Measurements from ENCODE around the gene URM1.
A peak's percentile ranks its signal among the peaks of the same experiment; 100 is the strongest.

The URM1 gene

DNA sequence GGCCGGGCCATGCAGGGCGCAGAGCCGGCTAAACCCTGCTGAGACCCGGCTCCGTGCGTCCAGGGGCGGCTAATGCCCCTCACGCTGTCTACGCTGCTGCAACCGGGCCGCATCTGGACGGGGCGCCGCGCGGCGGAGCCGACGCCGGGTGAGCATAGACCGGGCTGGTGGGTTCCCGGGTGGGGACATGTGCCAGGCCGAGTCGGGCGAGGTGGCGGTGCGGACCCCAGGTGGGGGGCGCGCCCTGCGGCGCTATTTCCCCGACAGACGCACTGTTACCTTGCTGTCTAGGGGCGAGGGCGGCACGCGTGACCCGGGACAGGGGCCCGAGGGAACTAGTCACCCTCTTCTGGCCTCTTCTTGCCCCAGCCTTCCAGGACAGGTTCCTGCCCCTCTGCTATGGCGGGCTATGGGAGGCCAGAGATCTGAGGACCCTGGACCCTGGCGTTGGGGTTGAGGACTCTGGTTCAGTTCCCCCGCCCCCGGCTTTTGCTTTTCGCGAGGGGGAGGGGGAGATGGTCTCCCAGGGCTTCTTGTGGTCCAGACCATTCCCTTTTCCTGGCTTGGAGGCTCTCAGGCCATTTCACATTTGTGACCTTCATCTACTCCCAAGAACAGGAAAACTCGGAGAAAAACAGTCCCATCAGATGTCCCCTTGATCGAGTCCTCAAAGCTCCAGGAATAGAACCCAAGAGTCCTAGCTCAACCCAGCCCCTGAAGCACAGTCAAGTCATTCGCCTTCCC lies 30.3 kb upstream of the URM1 start:
- Mint-ChIP-seq H3K27me3 (ENCODE audit: low read depth) (no peaks in the 10 kb centered on the region), H3K27ac (peak overlapping the region; percentile 94), H3K36me3 (ENCODE audit: low read depth) (no peaks in the 10 kb centered on the region), H3K4me3 (peak overlapping the region; percentile 96), H3K4me1 (ENCODE audit: low read depth) (peaks cover 9% of the 10 kb centered on the region), H3K9me3 (no peaks in the 10 kb centered on the region)

GRCh38 chr9:128341435-128341849 lies 29.7 kb upstream of the URM1 start:
- Mint-ChIP-seq H3K4me1 (ENCODE audit: low read depth) (peaks cover 9% of the 10 kb centered on the region), H3K9me3 (no peaks in the 10 kb centered on the region), H3K36me3 (ENCODE audit: low read depth) (no peaks in the 10 kb centered on the region), H3K27ac (peak overlapping the region; percentile 94), H3K4me3 (peak overlapping the region; percentile 96), H3K27me3 (ENCODE audit: low read depth) (no peaks in the 10 kb centered on the region)

GRCh38 chr9:128342971-128343680 lies 28.0 kb upstream of the URM1 start:
- H3K27me3 Mint-ChIP-seq (ENCODE audit: low read depth): no peaks in the 10 kb centered on the region
- no peak overlapping the region for H3K27ac Mint-ChIP-seq
- H3K36me3 Mint-ChIP-seq (ENCODE audit: low read depth): no peaks in the 10 kb centered on the region
- no peak overlapping the region for H3K4me3 Mint-ChIP-seq
- peaks cover 9% of the 10 kb centered on the region for H3K4me1 Mint-ChIP-seq (ENCODE audit: low read depth)
- H3K9me3 Mint-ChIP-seq: no peaks in the 10 kb centered on the region

- Mint-ChIP-seq H3K27ac (no peak overlapping the region), H3K36me3 (ENCODE audit: low read depth) (no peaks in the 10 kb centered on the region), H3K4me3 (no peak overlapping the region), H3K4me1 (ENCODE audit: low read depth) (peaks cover 9% of the 10 kb centered on the region), H3K27me3 (ENCODE audit: low read depth) (no peaks in the 10 kb centered on the region), H3K9me3 (no peaks in the 10 kb centered on the region)
Measured at GRCh38 chr9:128343855-128344254, 27.3 kb upstream of the URM1 start.

- Mint-ChIP-seq H3K9me3 (no peaks in the 10 kb centered on the region), H3K27me3 (ENCODE audit: low read depth) (no peaks in the 10 kb centered on the region), H3K4me3 (no peak overlapping the region), H3K4me1 (ENCODE audit: low read depth) (peaks cover 6% of the 10 kb centered on the region), H3K36me3 (ENCODE audit: low read depth) (peaks cover 6% of the 10 kb centered on the region), H3K27ac (no peak overlapping the region)
Measured at GRCh38 chr9:128344931-128345605, 26.1 kb upstream of the URM1 start.

DNA sequence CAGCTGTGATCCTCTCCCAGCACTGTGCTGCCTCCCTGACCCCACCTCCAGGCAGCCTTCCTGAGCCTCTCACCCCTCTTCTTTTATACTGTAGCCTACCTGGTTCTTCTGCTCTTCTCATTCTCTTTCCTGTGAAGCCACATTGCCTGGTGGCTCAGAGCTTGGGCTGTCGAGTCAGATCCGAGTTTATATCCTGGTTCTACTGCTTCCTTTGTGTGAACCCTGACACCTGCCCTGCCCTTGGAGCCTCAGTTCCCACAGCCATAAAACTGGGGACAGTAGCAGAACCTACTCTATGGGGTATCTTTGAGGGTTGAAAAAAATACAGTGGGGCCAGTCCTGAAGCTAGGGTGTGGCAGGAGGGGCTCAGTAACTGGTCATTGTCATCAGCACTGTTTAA lies 22.0 kb upstream of the URM1 start:
- H3K27ac Mint-ChIP-seq: no peak overlapping the region
- peaks cover 13% of the 10 kb centered on the region for H3K36me3 Mint-ChIP-seq (ENCODE audit: low read depth)
- H3K9me3 Mint-ChIP-seq: no peaks in the 10 kb centered on the region
- H3K4me3 Mint-ChIP-seq: no peak overlapping the region
- H3K27me3 Mint-ChIP-seq (ENCODE audit: low read depth): no peaks in the 10 kb centered on the region
- H3K4me1 Mint-ChIP-seq (ENCODE audit: low read depth): no peaks in the 10 kb centered on the region

- Mint-ChIP-seq H3K36me3 (ENCODE audit: low read depth) (peaks cover 14% of the 10 kb centered on the region), H3K27ac (no peak overlapping the region), H3K4me3 (no peak overlapping the region), H3K4me1 (ENCODE audit: low read depth) (no peaks in the 10 kb centered on the region), H3K27me3 (ENCODE audit: low read depth) (no peaks in the 10 kb centered on the region), H3K9me3 (no peaks in the 10 kb centered on the region)
Measured at GRCh38 chr9:128349772-128350171, 21.4 kb upstream of the URM1 start.

DNA sequence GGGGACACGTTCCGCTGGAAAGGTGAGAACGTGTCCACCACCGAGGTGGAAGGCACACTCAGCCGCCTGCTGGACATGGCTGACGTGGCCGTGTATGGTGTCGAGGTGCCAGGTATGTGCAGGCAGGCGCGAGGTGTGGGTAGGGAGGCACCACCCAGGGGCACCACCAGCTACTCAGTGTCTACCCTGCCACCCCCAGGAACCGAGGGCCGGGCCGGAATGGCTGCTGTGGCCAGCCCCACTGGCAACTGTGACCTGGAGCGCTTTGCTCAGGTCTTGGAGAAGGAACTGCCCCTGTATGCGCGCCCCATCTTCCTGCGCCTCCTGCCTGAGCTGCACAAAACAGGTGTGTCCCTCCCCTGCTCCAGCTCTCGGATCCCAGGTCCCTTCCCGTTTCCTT lies 15.7 kb upstream of the URM1 start:
- Mint-ChIP-seq H3K27ac (no peak overlapping the region), H3K36me3 (ENCODE audit: low read depth) (peaks cover 8% of the 10 kb centered on the region), H3K27me3 (ENCODE audit: low read depth) (no peaks in the 10 kb centered on the region), H3K4me1 (ENCODE audit: low read depth) (no peaks in the 10 kb centered on the region), H3K4me3 (no peak overlapping the region), H3K9me3 (no peaks in the 10 kb centered on the region)

DNA sequence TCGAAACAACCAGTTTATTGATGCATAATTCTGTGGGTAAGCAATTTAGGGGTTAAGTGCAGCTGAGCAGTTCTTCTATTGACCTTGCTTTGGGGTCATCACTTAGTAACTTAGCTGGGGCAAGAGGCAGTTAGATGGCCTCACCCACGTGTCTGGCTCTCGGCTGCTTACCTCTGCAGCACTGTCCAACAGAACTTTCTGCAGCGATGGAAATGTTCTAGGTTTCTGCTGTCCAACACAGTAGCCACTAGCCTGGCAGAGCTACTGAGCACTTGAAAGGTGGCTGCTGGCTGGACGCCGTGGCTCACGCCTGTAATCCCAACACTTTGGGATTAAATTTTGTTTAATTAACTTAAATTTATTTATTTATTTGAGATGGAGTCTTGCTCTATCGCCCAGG lies 13.1 kb upstream of the URM1 start:
- Mint-ChIP-seq H3K4me3 (no peak overlapping the region), H3K4me1 (ENCODE audit: low read depth) (peaks cover 7% of the 10 kb centered on the region), H3K27ac (no peak overlapping the region), H3K27me3 (ENCODE audit: low read depth) (no peaks in the 10 kb centered on the region), H3K36me3 (ENCODE audit: low read depth) (peaks cover 4% of the 10 kb centered on the region), H3K9me3 (no peaks in the 10 kb centered on the region)

- Mint-ChIP-seq H3K9me3 (no peaks in the 10 kb centered on the region), H3K4me3 (no peak overlapping the region), H3K4me1 (ENCODE audit: low read depth) (peaks cover 7% of the 10 kb centered on the region), H3K36me3 (ENCODE audit: low read depth) (peaks cover 3% of the 10 kb centered on the region), H3K27ac (no peak overlapping the region), H3K27me3 (ENCODE audit: low read depth) (no peaks in the 10 kb centered on the region)
Measured at GRCh38 chr9:128358861-128359260, 12.3 kb upstream of the URM1 start.

DNA sequence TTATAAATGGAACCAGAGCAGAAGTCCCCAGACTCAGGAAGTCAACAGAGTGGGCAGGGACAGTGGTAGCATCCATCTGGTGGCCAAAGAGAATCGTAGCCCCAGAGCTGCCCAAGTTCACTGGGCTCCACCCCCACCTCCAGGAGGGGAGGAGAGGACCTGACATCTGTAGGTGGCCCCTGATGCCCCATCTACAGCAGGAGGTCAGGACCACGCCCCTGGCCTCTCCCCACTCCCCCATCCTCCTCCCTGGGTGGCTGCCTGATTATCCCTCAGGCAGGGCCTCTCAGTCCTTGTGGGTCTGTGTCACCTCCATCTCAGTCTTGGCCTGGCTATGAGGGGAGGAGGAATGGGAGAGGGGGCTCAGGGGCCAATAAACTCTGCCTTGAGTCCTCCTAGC lies 10.3 kb upstream of the URM1 start:
- Mint-ChIP-seq H3K27ac (no peak overlapping the region), H3K36me3 (ENCODE audit: low read depth) (no peaks in the 10 kb centered on the region)

GRCh38 chr9:128361296-128361985 lies 9.7 kb upstream of the URM1 start:
- Mint-ChIP-seq H3K9me3 (no peaks in the 10 kb centered on the region), H3K36me3 (ENCODE audit: low read depth) (no peaks in the 10 kb centered on the region), H3K27me3 (ENCODE audit: low read depth) (no peaks in the 10 kb centered on the region), H3K4me1 (ENCODE audit: low read depth) (peaks cover 11% of the 10 kb centered on the region), H3K4me3 (peak overlapping the region; percentile 78), H3K27ac (peak overlapping the region; percentile 67)

More for the DNA sequence above, 10.3 kb upstream of the URM1 start:
- Mint-ChIP-seq H3K27me3 (ENCODE audit: low read depth) (no peaks in the 10 kb centered on the region), H3K4me1 (ENCODE audit: low read depth) (peaks cover 11% of the 10 kb centered on the region), H3K4me3 (no peak overlapping the region), H3K9me3 (no peaks in the 10 kb centered on the region)

DNA sequence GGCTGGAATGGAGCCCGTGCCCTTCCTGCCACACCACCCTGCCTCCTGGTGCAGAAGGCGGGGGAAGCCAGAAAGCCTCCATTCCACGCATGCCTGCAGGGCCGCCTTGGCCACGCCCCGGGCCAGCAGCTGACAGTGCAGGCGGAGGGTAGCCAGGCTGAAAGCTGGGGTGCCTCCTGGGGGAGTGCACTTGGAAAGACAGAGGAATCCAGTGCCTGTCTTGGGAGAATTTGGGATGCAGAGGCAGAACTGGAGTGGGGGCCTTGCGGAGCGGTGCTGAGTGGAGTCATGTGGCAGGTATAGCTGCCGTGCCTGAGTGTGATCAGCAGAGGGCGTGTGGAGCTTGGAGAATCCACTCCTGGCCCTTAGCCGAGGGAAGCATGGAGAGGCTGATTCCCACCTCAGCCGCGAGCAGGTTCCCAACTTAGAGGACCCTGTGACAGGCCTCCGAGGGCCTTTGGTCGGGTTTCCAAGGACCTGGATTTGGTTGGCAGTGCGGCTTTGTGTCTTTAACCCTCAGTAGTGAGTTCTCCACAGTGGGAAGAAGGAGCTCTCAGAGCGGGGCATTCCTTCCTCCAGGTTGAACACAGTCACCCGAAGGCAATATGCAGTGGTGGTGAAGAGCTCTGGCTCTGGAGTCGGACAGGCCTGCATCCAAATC lies 9.1 kb upstream of the URM1 start:
- Mint-ChIP-seq H3K4me3 (peak overlapping the region; percentile 78), H3K27ac (peak overlapping the region; percentile 62), H3K36me3 (ENCODE audit: low read depth) (no peaks in the 10 kb centered on the region), H3K4me1 (ENCODE audit: low read depth) (peaks cover 13% of the 10 kb centered on the region), H3K9me3 (no peaks in the 10 kb centered on the region), H3K27me3 (ENCODE audit: low read depth) (no peaks in the 10 kb centered on the region)

DNA sequence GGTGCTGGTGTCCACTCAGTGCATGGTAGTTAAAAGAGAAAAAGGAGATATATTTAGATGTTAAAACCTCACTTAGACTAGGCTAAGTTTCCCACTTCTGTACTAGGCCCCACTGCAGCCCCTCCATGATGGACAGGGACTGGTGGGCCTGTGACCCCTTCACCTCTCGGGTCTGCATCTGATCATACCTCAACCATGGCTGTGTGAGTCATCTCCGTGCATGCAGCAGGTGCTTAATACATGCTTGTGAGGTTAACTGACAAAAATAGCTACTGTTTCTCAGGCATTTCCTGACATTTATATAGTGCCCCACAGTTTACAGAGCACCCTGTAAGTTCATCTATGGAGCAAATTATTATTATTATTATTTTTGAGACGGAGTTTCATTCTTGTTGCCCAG lies 8.4 kb upstream of the URM1 start:
- H3K36me3 Mint-ChIP-seq (ENCODE audit: low read depth): no peaks in the 10 kb centered on the region
- H3K9me3 Mint-ChIP-seq: no peaks in the 10 kb centered on the region
- no peak overlapping the region for H3K27ac Mint-ChIP-seq
- no peak overlapping the region for H3K4me3 Mint-ChIP-seq
- H3K4me1 Mint-ChIP-seq (ENCODE audit: low read depth): peaks cover 14% of the 10 kb centered on the region
- H3K27me3 Mint-ChIP-seq (ENCODE audit: low read depth): no peaks in the 10 kb centered on the region

All from T-helper 1 cell treated with Interleukin-12 subunit alpha and Interleukin-12 subunit beta and Interleukin-4 antibody, amounts not matched to agents 30 μg/mL and 1 μg/mL, for 36 hours (primary cell).